Keratinocyte (primary cell): Measurements from ENCODE around the gene SFMBT1.

ENCODE experiments used
- CTCF ChIP-seq, 3 experiments: IDR thresholded peaks in 1 of 3; conservative IDR thresholded peaks in 1 of 3; optimal IDR thresholded peaks in 1 of 3; 2 replicates in 2 of 3; 3 replicates in 1 of 3; pipeline versions ENCODE3 to v1.5.1; 2011; ENCODE audit warnings: low read length in 3 of 3, mild to moderate bottlenecking in 3 of 3, moderate library complexity in 2 of 3, control low read depth in 1 of 3, inconsistent platforms in 1 of 3; ENCODE audit not compliant: insufficient read depth in 2 of 3; ENCODE audit errors: extremely low read depth in 1 of 3
- EZH2 ChIP-seq: IDR thresholded peaks from one replicate; pipeline ENCODE4 v1.6.1; 2012; ENCODE audit warnings: inconsistent platforms, mild to moderate bottlenecking, low read length, moderate library complexity

DNA sequence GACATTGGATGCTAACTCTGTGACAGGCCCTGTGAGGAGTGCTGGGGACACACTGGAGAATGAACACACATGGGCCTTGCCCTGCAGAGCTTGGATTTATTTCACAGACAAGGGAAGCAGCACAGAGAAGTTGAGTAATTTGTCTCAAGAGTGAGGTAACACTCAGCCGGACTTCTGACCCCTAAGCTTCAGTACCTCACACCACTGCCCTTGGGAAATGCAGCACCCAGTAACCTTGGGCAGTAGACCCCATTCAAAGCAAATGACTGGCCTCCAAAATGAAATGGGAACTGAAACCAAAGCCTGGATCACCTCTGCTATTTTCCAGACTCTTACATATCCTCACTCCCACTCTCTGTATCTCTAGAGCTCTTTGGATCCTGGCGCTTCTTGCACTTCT lies 47.1 kb upstream of the SFMBT1 start:
- TF ChIP-seq CTCF (optimal IDR thresholded peaks at IDR 0.05 in 1 of 3, IDR thresholded peaks at IDR 0.05 in 1 of 3, conservative IDR thresholded peaks at IDR 0.05 in 1 of 3; ENCODE audit: extremely low read depth in 1 of 3, insufficient read depth in 2 of 3, low read length in 3 of 3): no peak
- no peak for TF ChIP-seq EZH2
